Stimulated activated CD4-positive, alpha-beta T cell treated with anti-CD3 and anti-CD28 coated beads, Interleukin-2, amount 100 ng/mL, for 24 hours (primary cell): ENCODE measurements around the gene CXCL10.

Experiments
- DNase-seq, 2 donors: peaks; one replicate each; pipeline ENCODE4 v3.0.0-alpha.2; 2020

Gene CXCL10

GRCh38 chr4:75989846-75990528, 33.3 kb downstream of the CXCL10 start:
- DNase-seq, result no peak

GRCh38 chr4:75985116-75985515, 38.2 kb downstream of the CXCL10 start:
- no peak for DNase-seq

- no peak for DNase-seq
Observed at GRCh38 chr4:75980576-75980975, 42.7 kb downstream of the CXCL10 start.

GRCh38 chr4:75976177-75976576, 47.1 kb downstream of the CXCL10 start:
- DNase-seq, result no peak

- no peak for DNase-seq
Observed at GRCh38 chr4:75973766-75974165, 49.5 kb downstream of the CXCL10 start.
